Measurements from ENCODE around the gene ARHGEF10L.
A peak's percentile ranks its signal among the peaks of the same experiment; 100 is the strongest.

The ARHGEF10L gene

DNA sequence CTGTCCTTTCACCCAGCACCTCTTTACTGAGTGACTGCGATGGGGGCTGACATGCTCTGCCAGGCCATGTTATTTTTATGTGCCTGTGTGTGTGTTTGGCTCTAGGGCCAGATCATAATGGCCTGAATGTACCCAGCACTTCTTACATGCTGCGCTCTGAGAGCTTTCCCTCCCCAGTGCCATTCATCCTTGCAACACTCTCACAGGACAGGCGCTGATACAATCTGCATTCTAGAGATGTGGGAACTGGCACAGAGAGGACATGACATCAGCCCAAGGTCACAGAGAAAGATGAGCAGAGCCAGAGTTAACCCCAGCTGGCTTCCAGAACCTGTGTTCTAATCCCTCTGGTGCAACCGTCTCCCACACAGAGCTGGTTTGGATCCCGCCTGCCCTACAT lies 54.5 kb downstream of the ARHGEF10L start:
- H3K4me3 ChIP-seq (replicated peaks; ENCODE audit: insufficient read depth, low read length), result no peak overlapping the region
- H3K27me3 ChIP-seq (ENCODE audit: insufficient read depth, poor library complexity, severe bottlenecking), result no peaks in the 10 kb centered on the region
- TF ChIP-seq, protein P1, sequence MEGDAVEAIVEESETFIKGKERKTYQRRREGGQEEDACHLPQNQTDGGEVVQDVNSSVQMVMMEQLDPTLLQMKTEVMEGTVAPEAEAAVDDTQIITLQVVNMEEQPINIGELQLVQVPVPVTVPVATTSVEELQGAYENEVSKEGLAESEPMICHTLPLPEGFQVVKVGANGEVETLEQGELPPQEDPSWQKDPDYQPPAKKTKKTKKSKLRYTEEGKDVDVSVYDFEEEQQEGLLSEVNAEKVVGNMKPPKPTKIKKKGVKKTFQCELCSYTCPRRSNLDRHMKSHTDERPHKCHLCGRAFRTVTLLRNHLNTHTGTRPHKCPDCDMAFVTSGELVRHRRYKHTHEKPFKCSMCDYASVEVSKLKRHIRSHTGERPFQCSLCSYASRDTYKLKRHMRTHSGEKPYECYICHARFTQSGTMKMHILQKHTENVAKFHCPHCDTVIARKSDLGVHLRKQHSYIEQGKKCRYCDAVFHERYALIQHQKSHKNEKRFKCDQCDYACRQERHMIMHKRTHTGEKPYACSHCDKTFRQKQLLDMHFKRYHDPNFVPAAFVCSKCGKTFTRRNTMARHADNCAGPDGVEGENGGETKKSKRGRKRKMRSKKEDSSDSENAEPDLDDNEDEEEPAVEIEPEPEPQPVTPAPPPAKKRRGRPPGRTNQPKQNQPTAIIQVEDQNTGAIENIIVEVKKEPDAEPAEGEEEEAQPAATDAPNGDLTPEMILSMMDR (IDR thresholded peaks at IDR 0.05; ENCODE audit: insufficient read depth, low read length), result no peak
- no peak for TF ChIP-seq POLR2AphosphoS5 (IDR thresholded peaks at IDR 0.05; ENCODE audit: low read depth)
- TF ChIP-seq, protein P2, sequence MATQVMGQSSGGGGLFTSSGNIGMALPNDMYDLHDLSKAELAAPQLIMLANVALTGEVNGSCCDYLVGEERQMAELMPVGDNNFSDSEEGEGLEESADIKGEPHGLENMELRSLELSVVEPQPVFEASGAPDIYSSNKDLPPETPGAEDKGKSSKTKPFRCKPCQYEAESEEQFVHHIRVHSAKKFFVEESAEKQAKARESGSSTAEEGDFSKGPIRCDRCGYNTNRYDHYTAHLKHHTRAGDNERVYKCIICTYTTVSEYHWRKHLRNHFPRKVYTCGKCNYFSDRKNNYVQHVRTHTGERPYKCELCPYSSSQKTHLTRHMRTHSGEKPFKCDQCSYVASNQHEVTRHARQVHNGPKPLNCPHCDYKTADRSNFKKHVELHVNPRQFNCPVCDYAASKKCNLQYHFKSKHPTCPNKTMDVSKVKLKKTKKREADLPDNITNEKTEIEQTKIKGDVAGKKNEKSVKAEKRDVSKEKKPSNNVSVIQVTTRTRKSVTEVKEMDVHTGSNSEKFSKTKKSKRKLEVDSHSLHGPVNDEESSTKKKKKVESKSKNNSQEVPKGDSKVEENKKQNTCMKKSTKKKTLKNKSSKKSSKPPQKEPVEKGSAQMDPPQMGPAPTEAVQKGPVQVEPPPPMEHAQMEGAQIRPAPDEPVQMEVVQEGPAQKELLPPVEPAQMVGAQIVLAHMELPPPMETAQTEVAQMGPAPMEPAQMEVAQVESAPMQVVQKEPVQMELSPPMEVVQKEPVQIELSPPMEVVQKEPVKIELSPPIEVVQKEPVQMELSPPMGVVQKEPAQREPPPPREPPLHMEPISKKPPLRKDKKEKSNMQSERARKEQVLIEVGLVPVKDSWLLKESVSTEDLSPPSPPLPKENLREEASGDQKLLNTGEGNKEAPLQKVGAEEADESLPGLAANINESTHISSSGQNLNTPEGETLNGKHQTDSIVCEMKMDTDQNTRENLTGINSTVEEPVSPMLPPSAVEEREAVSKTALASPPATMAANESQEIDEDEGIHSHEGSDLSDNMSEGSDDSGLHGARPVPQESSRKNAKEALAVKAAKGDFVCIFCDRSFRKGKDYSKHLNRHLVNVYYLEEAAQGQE (IDR thresholded peaks at IDR 0.05; ENCODE audit: insufficient replicate concordance, low read depth), result no peak
- no peak for TF ChIP-seq SPI1 (IDR thresholded peaks at IDR 0.05; ENCODE audit: borderline replicate concordance, low read depth)
- TF ChIP-seq GABPA (IDR thresholded peaks at IDR 0.05; ENCODE audit: low read depth), result no peak
- no peak overlapping the region for H3K27ac ChIP-seq (replicated peaks)
- no peak for DNase-seq (ENCODE audit: low read depth in 1 of 2, low spot score in 1 of 2)

DNA sequence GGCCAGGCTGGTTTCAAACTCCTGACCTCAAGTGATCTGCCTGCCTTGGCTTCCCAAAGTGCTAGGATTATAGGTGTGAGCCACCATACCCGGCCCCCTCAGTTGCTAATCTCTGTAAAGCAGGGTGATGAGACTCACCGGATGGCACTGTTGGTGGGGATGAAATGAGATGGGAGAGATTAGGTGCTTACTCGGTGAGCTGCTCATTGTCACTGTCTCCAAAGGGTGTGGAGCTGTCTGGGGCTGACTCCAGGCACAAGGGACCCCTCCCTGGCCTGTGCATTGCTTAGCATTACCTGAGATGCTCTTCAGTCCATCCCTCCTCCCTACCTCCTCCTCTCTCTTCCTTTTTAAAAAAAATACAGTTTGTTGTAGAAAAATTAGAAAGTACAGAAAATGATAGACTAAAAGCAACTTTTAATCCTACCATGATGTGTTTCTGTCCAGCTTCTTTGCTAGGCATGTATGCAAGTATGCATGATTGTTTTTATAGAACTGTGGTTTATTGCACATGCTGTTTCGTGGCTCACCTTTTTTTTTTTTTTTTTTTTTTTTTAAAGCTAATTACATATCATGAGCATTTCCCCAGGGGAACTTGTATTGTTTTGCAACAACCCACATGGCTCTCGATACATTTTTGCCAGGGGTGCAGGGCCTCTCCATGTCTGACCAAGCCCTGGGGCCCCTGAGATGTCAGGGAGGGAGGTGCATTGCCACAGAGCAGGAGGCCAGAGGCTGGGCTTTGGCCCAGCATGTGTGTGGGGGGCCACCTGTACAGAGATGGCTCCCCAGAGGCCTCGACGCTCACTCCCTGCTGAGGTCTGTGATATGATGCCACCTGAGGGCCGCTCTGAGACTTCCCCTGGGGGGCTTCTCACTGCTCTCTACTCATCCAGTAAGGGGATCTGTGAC lies 55.4 kb downstream of the ARHGEF10L start:
- DNase-seq (ENCODE audit: low read depth in 1 of 2, low spot score in 1 of 2), result peak; percentile 67 to 83
- Histone ChIP-seq H3K27ac (replicated peaks) (peak overlapping the region; percentile 45), H3K4me3 (replicated peaks; ENCODE audit: insufficient read depth, low read length) (no peak overlapping the region), H3K27me3 (ENCODE audit: insufficient read depth, poor library complexity, severe bottlenecking) (no peaks in the 10 kb centered on the region)
- TF ChIP-seq SPI1 (IDR thresholded peaks at IDR 0.05; ENCODE audit: borderline replicate concordance, low read depth) (no peak), GABPA (IDR thresholded peaks at IDR 0.05; ENCODE audit: low read depth) (no peak), POLR2AphosphoS5 (IDR thresholded peaks at IDR 0.05; ENCODE audit: low read depth) (no peak)
- TF ChIP-seq, protein P1 (IDR thresholded peaks at IDR 0.05; ENCODE audit: insufficient read depth, low read length), result no peak
- TF ChIP-seq, protein P2 (IDR thresholded peaks at IDR 0.05; ENCODE audit: insufficient replicate concordance, low read depth), result no peak

DNA sequence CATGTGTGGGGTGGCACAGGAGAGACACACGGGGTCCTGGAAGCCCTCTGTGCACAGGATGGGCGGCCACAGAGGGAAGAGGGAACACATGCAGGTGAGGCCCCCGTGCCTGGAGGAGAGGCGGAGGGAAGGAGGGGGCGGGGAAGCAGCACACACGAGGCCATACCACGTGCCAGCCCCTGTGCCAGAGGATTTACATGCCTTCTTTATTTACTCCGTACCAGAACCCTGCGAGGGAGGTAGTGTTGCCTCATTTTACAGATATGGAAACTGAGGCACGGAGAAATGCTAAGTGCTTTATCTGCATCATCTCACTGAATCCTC lies 56.1 kb downstream of the ARHGEF10L start:
- no peak overlapping the region for H3K4me3 ChIP-seq (replicated peaks; ENCODE audit: insufficient read depth, low read length)
- TF ChIP-seq, protein P2 (IDR thresholded peaks at IDR 0.05; ENCODE audit: insufficient replicate concordance, low read depth), result no peak
- no peak for TF ChIP-seq SPI1 (IDR thresholded peaks at IDR 0.05; ENCODE audit: borderline replicate concordance, low read depth)
- TF ChIP-seq GABPA (IDR thresholded peaks at IDR 0.05; ENCODE audit: low read depth), result no peak
- TF ChIP-seq, protein P1 (IDR thresholded peaks at IDR 0.05; ENCODE audit: insufficient read depth, low read length), result no peak
- TF ChIP-seq POLR2AphosphoS5 (IDR thresholded peaks at IDR 0.05; ENCODE audit: low read depth), result no peak
- H3K27ac ChIP-seq (replicated peaks), result peak overlapping the region; percentile 45
- H3K27me3 ChIP-seq (ENCODE audit: insufficient read depth, poor library complexity, severe bottlenecking), result no peaks in the 10 kb centered on the region
- DNase-seq (ENCODE audit: low read depth in 1 of 2, low spot score in 1 of 2), result peak in 1 of 2 experiments; percentile 14
